Sigmoid colon (tissue), 3 donors: ENCODE results near the gene TRAP1.

Experiments used
- POLR2A ChIP-seq, 2 donors: fragments of 450-650 bp; IDR thresholded peaks; one replicate each; pipeline ENCODE4 v1.6.1; 2016; ENCODE audit warnings: antibody characterized with exemption in 2 of 2, mild to moderate bottlenecking in 2 of 2, moderate library complexity in 2 of 2
- TF ChIP-seq, protein P1 (sequence below), 4 experiments: fragments of 450-650 bp in 3 of 4; fragments of 200-600 bp in 1 of 4; IDR thresholded peaks; one replicate each; pipeline ENCODE4 v1.5.1; 2016 to 2019; ENCODE audit warnings: antibody characterized with exemption in 4 of 4, mild to moderate bottlenecking in 3 of 4, moderate library complexity in 2 of 4

DNA sequence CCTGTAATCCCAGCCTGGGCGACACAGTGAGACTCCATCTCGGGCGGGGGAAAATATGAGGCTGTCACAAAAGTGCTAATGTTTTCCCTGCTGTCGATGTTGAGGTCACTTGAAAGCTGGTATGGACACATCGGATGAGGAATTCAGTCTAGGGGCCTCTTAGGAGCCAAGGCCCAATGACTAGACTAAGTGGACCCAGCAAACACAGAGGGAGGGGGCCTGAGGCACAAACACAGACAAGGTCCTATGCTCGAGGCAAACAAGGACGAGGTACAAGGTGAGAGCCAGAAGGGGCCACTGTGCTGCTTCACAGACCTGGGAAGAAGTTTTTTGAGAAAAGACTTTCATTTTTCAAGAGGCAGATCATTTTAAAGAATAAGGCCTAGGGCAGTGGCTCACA lies 15.2 kb downstream of the TRAP1 start:
- TF ChIP-seq, protein P1, sequence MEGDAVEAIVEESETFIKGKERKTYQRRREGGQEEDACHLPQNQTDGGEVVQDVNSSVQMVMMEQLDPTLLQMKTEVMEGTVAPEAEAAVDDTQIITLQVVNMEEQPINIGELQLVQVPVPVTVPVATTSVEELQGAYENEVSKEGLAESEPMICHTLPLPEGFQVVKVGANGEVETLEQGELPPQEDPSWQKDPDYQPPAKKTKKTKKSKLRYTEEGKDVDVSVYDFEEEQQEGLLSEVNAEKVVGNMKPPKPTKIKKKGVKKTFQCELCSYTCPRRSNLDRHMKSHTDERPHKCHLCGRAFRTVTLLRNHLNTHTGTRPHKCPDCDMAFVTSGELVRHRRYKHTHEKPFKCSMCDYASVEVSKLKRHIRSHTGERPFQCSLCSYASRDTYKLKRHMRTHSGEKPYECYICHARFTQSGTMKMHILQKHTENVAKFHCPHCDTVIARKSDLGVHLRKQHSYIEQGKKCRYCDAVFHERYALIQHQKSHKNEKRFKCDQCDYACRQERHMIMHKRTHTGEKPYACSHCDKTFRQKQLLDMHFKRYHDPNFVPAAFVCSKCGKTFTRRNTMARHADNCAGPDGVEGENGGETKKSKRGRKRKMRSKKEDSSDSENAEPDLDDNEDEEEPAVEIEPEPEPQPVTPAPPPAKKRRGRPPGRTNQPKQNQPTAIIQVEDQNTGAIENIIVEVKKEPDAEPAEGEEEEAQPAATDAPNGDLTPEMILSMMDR (IDR thresholded peaks at IDR 0.05) = no peak
- no peak for TF ChIP-seq POLR2A (IDR thresholded peaks at IDR 0.05)
